Medulla oblongata (tissue), 1 donor: Measurements from ENCODE around the gene NES.

ENCODE experiments used
- DNase-seq: peaks from one replicate; pipeline ENCODE4 v3.0.0-alpha.2; 2015; ENCODE audit errors: extremely low spot score

The NES gene

DNA sequence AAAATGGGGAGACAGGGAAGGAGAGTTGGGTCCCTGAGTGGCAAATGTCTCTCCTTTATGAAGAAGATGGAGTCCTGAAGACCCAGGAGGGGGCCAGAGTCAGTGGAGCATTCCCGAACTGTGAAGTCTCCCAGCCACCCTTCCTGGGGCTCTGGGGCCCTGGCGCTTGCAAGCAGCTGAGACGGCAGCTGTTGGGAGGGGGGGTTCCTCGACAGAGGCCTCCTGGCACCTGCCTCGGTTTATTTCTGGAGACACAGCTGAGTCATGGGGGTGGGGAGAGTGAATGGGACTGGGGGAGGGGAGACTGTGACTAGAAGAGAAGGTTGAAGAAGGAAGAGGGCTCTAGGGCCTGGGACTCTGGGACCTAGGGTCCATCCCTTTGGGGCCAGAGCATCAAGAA, 14.0 kb downstream of the NES start:
- DNase-seq = no peak

DNA sequence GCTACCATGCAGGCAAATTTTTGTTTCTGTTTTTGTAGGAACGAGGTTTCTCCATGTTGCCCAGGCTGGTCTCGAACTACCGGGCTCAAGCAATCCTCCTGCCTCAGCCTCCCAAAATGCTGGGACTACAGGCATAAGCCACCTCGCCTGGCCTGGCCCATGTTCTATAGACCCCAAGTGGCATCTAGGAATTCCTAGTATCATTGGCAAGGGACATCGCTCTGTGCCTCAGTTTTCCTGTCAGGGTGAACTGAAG, 14.5 kb downstream of the NES start:
- DNase-seq = no peak

DNA sequence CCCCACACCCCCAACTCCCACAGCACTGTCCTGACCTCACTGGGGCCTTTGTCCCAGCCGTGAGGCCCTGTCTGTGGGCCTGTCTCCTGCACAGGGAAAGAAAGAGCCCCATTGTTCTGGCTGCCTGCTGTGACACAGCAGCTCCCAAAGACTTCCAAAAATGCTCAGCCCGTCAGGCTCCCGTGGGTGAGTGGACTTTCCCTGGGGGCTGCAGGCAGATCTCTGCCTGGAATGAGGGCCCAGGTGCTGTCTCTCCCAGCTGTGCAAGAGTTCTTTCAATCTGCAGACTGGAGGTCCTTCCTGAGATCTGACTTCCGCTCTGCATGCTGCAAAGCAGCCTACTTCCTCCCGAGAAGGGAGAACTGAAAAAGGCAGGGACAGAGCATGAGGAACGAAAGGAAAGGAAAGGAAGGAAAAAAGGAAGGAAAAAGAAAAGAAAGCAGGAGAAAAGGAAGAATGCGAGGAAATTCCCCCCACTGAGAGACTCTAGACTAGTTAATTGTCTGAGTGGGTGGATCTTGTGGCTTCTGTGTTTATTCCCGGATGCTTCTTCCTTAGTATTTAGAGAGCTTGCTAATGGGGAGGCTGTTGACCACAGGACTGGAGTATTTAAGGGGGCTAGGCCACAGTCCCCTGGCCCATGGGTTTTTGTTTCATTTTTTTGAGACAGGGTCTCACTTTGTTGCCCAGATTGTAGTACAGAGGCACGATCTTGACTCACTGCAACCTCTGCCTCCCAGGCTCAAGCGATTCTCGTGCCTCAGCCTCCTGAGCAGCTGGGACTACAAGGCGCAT, 15.0 kb downstream of the NES start:
- DNase-seq = peak; percentile 93

DNA sequence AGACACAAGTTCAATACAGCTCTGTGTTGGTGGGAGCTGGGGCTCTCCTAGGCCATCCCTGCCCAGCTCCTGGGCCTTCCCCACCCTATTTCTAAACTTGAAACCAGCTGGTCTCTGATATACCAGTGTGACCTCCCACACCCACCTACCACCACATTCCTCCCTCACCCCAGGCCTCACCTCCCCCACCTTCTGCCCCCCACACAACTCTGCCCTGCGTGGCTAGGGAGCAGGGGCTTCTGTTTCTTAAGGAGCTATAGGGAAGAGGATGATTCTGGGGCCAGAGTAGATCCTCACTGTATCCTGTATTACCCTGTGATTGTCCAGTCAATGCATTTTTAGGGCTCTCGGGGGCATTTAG, 16.5 kb downstream of the NES start:
- DNase-seq = no peak

DNA sequence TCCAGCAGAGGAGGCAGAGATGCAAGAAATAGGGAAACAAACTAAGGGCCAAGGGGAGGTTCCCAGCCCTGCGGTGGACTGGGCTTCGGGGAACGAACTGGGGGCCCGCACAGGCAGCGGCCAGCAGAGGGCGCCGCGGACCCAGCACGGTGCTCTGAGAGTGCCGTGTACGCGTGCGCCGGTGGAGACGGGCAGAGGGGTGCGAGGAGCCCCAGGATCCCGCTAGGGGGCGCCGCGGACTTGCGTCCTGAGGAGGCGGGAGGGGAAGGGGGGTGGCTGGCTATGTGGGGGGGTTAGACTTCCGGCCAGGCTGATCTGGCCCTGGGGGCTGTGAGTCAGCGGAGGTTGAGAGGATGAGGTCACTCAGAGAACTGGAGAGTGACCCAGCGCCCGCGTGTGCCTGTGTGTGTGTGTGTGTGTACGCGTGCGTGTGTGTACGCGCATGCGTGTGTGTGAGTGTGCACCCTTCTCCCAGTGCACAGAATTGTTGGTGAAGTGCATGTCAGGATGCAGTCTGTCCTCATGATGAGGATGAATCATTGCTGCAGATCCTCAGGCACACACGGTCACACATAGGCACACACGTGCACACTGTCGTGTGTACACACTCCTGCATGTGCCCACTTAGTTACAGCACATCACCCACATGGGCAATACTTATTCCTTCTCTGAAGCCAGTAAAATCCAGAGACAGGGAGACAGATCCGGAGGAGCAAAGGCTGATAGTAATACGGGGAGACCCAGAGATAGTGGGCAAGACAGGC, 17.0 kb downstream of the NES start:
- peak; percentile 97 for DNase-seq

DNA sequence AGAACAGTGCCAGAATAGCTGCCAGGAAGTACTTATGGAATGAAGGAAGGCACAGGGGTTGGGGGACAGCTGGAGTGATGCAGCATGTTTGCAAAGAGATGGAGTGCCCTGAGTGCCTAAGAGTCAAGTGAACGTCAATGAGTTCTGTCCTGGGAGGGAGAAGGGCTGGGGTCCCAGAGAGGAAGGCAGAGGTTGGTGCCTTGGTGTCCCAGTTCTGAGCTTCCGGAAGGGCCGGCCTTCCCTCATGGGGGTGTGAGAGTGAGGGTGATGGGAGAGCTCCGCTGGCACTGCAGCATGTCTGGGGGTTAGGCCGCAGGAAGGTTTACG, 17.6 kb downstream of the NES start:
- DNase-seq = no peak

DNA sequence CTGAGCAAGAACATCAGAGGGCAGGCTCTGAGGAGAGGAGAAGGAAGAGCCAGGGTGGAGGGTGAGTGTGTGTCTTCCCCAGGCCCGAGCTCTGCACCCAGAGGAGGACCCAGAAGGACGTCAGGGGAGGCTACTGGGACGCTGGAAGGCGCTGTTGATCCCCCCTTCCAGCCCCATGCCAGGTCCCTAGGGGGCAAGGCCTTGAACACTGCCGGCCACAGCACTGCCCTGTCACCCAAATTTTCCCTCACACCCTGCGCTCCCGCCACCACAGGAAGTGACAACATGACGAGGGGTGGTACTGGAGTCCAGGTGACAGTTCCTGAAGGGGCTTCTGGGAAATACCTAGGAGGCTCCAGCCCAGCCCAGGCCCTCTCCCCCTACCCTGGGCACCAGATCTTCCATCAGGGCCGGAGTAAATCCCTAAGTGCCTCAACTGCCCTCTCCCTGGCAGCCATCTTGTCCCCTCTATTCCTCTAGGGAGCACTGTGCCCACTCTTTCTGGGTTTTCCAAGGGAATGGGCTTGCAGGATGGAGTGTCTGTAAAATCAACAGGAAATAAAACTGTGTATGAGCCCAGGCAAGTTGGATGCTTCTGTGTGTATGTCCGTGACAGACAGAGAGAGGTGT, 18.1 kb downstream of the NES start:
- DNase-seq = no peak

DNA sequence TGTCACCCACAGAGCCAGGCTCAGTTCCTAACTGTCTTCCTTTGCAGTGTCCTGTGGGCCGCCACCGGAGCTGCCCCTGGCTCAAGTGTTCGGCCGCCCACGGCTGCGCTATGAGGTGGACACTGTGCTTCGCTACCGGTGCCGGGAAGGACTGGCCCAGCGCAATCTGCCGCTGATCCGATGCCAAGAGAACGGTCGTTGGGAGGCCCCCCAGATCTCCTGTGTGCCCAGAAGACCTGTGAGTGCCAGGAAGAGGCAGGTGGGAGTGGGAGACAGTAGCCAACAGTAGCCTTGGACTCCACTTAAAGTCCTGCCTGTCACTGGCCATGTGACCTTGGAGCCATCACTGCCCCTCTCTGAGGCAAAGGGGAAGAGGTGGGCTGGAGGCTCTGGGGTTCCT, 18.7 kb downstream of the NES start:
- no peak for DNase-seq

DNA sequence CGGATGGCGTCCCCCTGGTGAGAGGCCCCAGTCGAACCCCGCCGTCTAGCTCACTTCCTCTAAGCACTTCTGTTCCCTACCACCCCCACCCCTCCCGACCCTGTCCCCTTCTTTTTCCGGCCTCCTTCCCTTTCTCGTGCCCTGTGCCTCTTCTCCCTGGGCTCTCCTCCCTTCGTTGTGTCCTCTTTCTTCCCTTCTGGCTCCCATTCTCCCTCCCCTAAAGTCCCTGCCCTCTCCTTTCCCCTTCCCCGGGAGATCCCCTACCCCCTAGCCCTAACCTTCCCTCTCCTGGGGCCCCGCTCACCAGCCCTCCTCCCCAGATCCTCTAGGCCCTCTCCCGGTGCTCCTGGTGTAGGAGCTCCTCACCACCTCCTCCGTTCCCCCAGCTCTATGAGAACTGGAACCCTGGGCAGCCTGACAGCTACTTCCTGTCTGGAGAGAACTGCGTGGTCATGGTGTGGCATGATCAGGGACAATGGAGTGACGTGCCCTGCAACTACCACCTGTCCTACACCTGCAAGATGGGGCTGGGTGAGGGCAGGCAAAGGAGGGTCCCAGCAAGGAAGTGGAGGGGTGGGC, 19.4 kb downstream of the NES start:
- no peak for DNase-seq

DNA sequence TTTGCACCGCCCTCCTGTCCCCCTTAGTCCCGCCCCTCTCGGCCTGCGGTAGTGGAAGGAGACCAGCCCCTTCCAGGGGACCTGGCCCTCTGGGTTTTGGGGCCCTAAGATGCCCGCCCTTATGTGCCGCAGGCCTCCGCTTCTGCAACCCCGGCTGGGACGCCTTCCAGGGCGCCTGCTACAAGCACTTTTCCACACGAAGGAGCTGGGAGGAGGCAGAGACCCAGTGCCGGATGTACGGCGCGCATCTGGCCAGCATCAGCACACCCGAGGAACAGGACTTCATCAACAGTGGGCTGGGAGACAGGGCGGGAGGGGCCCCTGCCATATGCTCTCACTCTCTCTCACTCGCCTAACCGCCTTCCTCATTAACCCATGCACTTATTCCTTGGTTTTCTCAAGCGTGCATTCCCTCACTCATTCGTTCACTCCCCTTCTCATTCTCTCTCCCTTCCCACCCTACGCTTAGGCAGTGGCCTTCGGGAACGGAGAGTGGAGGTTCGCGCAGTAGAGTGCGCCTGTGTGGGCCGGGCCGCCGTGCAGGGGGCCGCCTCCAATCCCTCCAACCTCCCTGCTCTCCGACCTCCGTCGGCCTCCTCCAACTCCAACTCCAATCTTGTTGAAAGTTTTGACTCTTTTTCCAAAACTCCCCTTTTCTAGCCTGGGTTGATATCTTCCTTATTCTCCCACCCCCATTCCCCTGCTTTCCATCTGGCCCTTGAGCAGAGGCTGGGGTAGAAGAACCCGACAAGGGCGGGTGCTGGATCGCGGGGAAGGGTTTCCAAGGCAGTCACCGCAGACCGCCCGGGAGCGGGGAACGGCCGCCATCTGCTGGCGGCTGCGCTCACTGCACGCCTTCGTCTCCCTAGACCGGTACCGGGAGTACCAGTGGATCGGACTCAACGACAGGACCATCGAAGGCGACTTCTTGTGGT, 20.1 kb downstream of the NES start:
- peak; percentile 83 for DNase-seq

DNA sequence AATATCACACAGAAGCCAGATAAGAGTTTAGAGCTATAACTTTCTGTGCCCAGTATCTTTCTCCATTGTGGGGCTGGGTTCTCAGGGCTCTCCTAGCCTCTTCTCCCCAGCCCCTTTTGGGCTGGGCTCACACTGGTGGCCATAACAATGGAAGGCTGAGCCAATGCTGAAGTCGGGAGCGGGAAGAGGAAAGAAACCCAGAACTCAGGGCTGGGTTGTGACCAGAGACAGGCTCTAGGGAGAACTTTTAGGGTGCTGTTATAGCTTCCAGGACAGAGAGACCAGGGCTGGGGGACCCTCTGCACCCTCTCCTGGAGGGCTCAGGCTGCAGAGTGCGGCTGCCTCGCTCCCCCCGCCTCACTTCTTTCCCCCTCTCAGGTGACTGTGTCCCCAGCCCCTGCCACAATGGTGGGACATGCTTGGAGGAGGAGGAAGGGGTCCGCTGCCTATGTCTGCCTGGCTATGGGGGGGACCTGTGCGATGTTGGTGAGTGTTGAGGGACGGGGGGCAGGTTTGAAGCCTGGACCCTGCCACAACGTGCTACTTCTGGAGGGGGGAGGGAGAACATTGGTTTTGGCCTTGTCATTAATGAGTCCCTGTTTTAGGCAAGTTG, 21.2 kb downstream of the NES start:
- no peak for DNase-seq

DNA sequence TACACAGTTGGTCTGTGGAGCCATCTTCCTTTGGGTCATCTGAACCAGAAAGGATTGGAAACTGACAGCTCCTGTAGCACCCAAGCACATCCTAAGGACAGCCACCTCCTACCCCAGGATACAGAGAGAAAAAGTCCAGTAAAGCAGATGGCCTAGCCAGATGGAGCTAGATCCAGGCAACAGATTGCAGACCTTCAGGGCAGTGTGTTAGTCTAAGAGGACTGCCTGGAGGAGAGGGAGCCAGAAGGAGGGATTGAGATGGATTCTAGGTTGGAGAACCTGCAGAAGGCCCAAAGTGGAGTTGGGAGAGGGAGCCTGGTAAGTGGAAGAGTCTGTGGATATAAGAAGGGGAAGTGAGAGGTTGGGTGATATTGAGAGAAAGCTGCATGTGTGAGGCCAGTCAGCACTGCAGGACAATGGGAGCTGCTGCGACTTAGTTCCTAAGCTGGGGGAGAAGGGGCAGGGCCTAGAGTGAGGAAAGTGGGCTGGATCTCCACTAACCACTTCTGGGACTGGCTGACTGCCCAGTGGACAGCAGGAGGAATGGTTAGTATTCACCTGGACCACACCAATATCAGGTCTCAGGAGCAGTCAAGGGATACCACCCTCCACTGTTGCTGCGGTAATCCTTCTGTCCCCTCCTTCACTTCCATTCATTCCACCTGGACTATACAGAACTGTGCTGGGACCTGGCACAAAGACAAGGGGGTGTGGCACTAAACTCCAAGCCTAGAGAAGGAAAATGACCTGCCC, 21.9 kb downstream of the NES start:
- DNase-seq = no peak

DNA sequence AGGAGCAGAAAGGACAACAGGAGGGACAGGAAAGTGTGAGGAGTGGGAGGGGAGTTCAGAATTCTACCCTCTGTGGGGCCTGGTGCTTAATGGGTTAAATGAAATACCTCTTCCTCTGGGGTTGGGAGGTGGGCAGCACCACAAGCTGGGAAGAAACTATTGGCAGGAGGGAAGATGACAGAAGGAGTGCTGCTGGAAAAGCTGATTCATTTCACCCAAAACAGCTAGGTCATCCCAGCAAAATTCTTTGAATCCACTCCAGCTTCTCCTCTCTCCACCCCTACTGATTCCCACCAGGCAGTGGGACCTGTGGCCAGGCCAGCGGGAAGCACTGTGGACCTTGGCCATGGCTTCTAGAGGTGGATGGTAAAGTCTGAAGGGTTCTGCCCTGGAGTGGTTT, 22.5 kb downstream of the NES start:
- no peak for DNase-seq

DNA sequence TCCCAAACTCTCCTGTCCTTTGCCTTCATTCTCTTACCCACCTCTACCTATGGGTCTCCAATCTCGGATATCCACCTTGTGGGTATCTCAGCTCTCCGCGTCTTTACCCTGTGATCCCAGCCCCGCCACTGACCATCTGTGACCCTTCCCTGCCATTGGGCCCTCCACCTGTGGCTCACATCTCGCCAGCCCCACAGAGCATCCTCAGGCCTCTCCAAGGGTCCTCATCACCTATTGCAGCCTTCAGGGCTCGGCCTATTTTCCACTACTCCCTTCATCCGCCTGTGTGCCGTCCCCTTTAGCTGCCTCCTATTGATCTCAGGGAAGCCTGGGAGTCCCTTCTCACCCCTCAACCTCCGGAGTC, 24.2 kb downstream of the NES start:
- no peak for DNase-seq

DNA sequence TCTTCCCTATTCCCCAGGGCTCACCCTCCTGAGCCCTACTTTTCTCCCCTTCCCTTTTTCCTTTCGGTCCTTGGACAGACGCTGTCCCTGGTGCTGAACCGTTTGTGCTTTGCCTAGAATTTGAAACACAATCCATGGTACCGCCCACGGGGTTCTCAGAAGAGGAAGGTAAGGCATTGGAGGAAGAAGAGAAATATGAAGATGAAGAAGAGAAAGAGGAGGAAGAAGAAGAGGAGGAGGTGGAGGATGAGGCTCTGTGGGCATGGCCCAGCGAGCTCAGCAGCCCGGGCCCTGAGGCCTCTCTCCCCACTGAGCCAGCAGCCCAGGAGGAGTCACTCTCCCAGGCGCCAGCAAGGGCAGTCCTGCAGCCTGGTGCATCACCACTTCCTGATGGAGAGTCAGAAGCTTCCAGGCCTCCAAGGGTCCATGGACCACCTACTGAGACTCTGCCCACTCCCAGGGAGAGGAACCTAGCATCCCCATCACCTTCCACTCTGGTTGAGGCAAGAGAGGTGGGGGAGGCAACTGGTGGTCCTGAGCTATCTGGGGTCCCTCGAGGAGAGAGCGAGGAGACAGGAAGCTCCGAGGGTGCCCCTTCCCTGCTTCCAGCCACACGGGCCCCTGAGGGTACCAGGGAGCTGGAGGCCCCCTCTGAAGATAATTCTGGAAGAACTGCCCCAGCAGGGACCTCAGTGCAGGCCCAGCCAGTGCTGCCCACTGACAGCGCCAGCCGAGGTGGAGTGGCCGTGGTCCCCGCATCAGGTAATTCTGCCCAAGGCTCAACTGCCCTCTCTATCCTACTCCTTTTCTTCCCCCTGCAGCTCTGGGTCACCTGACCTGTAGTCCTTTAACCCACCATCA, 24.8 kb downstream of the NES start:
- no peak for DNase-seq

DNA sequence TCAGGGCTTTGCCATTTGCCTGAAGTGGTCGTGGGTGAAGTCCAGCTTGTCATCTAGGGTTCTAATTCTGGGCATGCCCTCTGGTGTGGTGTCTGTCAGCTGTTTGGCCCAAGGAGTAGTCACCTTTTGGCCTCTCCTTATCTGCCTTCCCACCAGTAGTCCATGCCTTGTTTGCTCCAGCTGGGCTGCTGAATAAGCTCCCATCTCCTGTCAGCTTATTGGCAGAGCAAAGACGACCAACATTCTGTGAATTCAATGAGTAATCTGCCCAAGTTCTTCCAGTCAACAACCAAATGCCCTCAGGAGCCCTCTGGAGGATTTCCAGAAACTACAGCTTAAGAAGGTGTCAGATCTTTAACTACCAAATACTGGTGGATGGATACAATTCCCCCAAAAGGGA, 28.3 kb downstream of the NES start:
- no peak for DNase-seq

DNA sequence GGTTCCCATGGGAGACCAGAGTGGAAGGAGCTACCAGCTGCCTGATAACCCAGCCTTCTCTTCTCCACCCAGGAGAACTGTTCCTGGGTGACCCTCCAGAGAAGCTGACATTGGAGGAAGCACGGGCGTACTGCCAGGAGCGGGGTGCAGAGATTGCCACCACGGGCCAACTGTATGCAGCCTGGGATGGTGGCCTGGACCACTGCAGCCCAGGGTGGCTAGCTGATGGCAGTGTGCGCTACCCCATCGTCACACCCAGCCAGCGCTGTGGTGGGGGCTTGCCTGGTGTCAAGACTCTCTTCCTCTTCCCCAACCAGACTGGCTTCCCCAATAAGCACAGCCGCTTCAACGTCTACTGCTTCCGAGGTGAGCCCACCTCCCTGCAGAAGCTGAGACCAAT, 28.7 kb downstream of the NES start:
- DNase-seq = no peak

DNA sequence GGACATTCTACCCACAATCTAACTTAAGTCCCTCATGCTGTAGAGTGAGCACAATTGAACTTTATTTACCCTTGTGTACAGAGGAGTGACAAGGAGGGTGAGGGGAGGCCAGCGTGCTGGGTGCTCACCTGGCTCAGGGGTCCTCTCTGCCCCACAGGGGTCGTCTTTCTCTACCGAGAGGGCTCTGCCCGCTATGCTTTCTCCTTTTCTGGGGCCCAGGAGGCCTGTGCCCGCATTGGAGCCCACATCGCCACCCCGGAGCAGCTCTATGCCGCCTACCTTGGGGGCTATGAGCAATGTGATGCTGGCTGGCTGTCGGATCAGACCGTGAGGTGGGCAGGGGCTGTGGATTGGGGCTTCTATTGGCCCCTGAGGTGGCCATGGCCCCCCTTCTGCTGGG, 29.9 kb downstream of the NES start:
- no peak for DNase-seq

DNA sequence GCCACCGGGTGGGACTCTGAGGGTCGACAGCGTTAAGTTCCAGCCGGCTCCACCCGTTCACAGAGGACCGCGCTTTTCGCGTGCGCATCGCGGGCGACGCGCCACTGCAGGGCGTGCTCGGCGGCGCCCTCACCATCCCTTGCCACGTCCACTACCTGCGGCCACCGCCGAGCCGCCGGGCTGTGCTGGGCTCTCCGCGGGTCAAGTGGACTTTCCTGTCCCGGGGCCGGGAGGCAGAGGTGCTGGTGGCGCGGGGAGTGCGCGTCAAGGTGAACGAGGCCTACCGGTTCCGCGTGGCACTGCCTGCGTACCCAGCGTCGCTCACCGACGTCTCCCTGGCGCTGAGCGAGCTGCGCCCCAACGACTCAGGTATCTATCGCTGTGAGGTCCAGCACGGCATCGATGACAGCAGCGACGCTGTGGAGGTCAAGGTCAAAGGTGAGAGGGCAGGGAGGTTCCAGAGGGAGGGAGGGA, 30.4 kb downstream of the NES start:
- no peak for DNase-seq

DNA sequence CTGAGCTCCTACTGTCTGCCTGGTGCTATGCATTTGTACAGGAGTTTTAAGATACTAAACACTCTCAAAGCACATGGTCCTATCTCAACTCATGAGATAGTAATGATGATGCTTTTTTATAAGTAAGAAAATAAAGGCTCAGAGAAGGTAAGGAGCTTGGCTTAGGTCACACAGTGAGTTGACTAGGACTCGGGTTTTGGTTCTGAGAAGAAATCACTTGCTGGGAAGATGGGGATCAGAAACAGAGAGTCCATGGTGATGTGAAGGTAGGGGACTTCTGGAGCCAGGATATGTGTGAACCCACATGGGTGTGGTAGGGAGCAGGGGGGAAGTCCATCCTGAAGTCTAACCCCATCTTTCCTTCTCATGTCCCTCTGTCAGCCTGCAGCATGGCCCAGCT, 31.5 kb downstream of the NES start:
- DNase-seq = no peak
